CD14-positive monocyte (primary cell): ENCODE data around the gene CAMTA1. TPM values are rescaled to one million over a fixed set of nuclear protein-coding genes. Genes with fewer than 3 reads are reported as not detected.
A peak's percentile ranks its signal among the peaks of the same experiment; 100 is the strongest.

Experiments used
- DNase-seq, 3 donors: peaks; one replicate each; pipeline ENCODE4 v3.0.0-alpha.2; 2011 to 2022
- H2AFZ ChIP-seq: 2 replicates; pipeline ENCODE4 v1.6.0; 2012; ENCODE audit warnings: mild to moderate bottlenecking, low read depth, low read length, inconsistent platforms; ENCODE audit not compliant: insufficient read depth, poor library complexity, severe bottlenecking
- H3K27ac ChIP-seq, 2 donors: 1 replicate in 1 of 2; 2 replicates in 1 of 2; pipeline ENCODE4 v1.5.1; 2012 to 2013; ENCODE audit warnings: low read length in 2 of 2, control low read depth in 1 of 2, inconsistent platforms in 1 of 2, low read depth in 1 of 2, mild to moderate bottlenecking in 1 of 2
- H3K27me3 ChIP-seq, 2 donors: one replicate each; pipeline versions ENCODE4 v1.6.0 to v1.6.1; 2011 to 2013; ENCODE audit warnings: low read length in 2 of 2; ENCODE audit not compliant: control insufficient read depth in 2 of 2, insufficient read depth in 2 of 2
- H3K36me3 ChIP-seq, 2 donors: replicated peaks in 1 of 2; 1 replicate in 1 of 2; 2 replicates in 1 of 2; pipeline versions ENCODE4 v1.5.1 to v1.6.1; 2012 to 2013; ENCODE audit warnings: low read length in 2 of 2, control low read depth in 1 of 2, inconsistent platforms in 1 of 2, mild to moderate bottlenecking in 1 of 2; ENCODE audit not compliant: insufficient read depth in 2 of 2, control insufficient read depth in 1 of 2
- H3K4me1 ChIP-seq, 2 donors: 1 replicate in 1 of 2; 2 replicates in 1 of 2; pipeline versions ENCODE4 v1.5.1 to v1.6.1; 2012 to 2013; ENCODE audit warnings: low read length in 2 of 2, control low read depth in 1 of 2, inconsistent platforms in 1 of 2, mild to moderate bottlenecking in 1 of 2, moderate library complexity in 1 of 2; ENCODE audit not compliant: insufficient read depth in 2 of 2, control insufficient read depth in 1 of 2
- H3K4me2 ChIP-seq: replicated peaks from 2 replicates; pipeline ENCODE3; 2012; ENCODE audit warnings: low read length, moderate library complexity, mild to moderate bottlenecking; ENCODE audit not compliant: poor library complexity, severe bottlenecking; ENCODE audit errors: extremely low read depth
- H3K4me3 ChIP-seq, 3 experiments: fragments of 200-600 bp in 1 of 3; sonication (generic) in 1 of 3; replicated peaks in 1 of 3; 1 replicate in 2 of 3; 2 replicates in 1 of 3; pipeline ENCODE4 v1.5.1; 2011 to 2013; ENCODE audit warnings: low read length in 3 of 3, mild to moderate bottlenecking in 3 of 3, control low read depth in 2 of 3, low read depth in 2 of 3, inconsistent platforms in 1 of 3, moderate library complexity in 1 of 3
- H3K79me2 ChIP-seq: 2 replicates; pipeline ENCODE4 v1.6.0; 2012; ENCODE audit warnings: mild to moderate bottlenecking, control low read depth, inconsistent platforms, low read length, moderate library complexity; ENCODE audit not compliant: insufficient read depth
- H3K9ac ChIP-seq: 2 replicates; pipeline ENCODE4 v1.6.0; 2017; ENCODE audit warnings: low read length, mild to moderate bottlenecking; ENCODE audit not compliant: insufficient read depth, poor library complexity, severe bottlenecking
- H3K9me3 ChIP-seq, 2 donors: replicated peaks in 1 of 2; 1 replicate in 1 of 2; 2 replicates in 1 of 2; pipeline versions ENCODE4 v1.5.1 to v1.6.1; 2012 to 2013; ENCODE audit warnings: low read length in 2 of 2, control low read depth in 1 of 2; ENCODE audit not compliant: control insufficient read depth in 1 of 2, insufficient read depth in 1 of 2
- H4K20me1 ChIP-seq: 2 replicates; pipeline ENCODE4 v1.6.0; 2012; ENCODE audit warnings: mild to moderate bottlenecking, low read length, control low read depth, moderate library complexity; ENCODE audit not compliant: insufficient read depth
- H3K27ac Mint-ChIP-seq, 7 donors: one replicate each; pipeline ENCODE4 v1.8.0; 2020; ENCODE audit warnings: mild to moderate bottlenecking in 7 of 7, mixed read lengths in 7 of 7, moderate library complexity in 6 of 7, inconsistent platforms in 2 of 7
- H3K27me3 Mint-ChIP-seq, 3 donors: one replicate each; pipeline ENCODE4 v1.8.0; 2021 to 2022; ENCODE audit warnings: low read depth in 3 of 3, mild to moderate bottlenecking in 3 of 3, mixed read lengths in 3 of 3, moderate library complexity in 3 of 3, inconsistent platforms in 1 of 3
- H3K36me3 Mint-ChIP-seq, 2 donors: one replicate each; pipeline ENCODE4 v1.8.0; 2020; ENCODE audit warnings: mixed read lengths in 2 of 2, inconsistent platforms in 1 of 2, mild to moderate bottlenecking in 1 of 2
- H3K4me1 Mint-ChIP-seq: one replicate; pipeline ENCODE4 v1.8.0; 2020; ENCODE audit warnings: mild to moderate bottlenecking, mixed read lengths
- H3K4me3 Mint-ChIP-seq, 2 donors: one replicate each; pipeline ENCODE4 v1.8.0; 2020; ENCODE audit warnings: mild to moderate bottlenecking in 2 of 2, mixed read lengths in 2 of 2, moderate library complexity in 1 of 2
- H3K9me3 Mint-ChIP-seq, 7 donors: one replicate each; pipeline ENCODE4 v1.8.0; 2020 to 2022; ENCODE audit warnings: mixed read lengths in 7 of 7, mild to moderate bottlenecking in 6 of 7, moderate library complexity in 6 of 7, inconsistent platforms in 2 of 7
- WGBS: methylation state at CpG from one replicate; pipeline ENCODE4 v1.1.5; 2013; ENCODE audit warnings: missing lambda C conversion rate; ENCODE audit not compliant: insufficient coverage; 5-methylcytosine and 5-hydroxymethylcytosine counted together
- intact Hi-C, 2 donors: fragments of 100-400 bp; cut with micrococcal nuclease; formaldehyde crosslinking; loops; one replicate each; pipeline versions ENCODE4 v1.15.0 to v1.15.1; 2023
- polyA plus RNA-seq, 3 donors: library from polyadenylated mRNA; depleted of rRNA in 1 of 3; unstranded in 2 of 3; stranded (reverse) in 1 of 3; fragments of 300-500 nt in 2 of 3; fragments of >200 nt in 1 of 3; fragmentation: Illumina TruSeq in 2 of 3; gene quantifications; 1 replicate in 2 of 3; 2 replicates in 1 of 3; pipeline ENCODE4 v1.2.3, GENCODE V29; 2012 to 2021
- TF ChIP-seq, protein P1 (sequence below): fragments of 200-600 bp; IDR thresholded peaks from one replicate; pipeline ENCODE4 v1.8.0; 2022; ENCODE audit warnings: antibody characterized with exemption, mild to moderate bottlenecking

Gene CAMTA1
- polyA plus RNA-seq, 3 donors = 52.0 to 89.6 (median 78.3) TPM

DNA sequence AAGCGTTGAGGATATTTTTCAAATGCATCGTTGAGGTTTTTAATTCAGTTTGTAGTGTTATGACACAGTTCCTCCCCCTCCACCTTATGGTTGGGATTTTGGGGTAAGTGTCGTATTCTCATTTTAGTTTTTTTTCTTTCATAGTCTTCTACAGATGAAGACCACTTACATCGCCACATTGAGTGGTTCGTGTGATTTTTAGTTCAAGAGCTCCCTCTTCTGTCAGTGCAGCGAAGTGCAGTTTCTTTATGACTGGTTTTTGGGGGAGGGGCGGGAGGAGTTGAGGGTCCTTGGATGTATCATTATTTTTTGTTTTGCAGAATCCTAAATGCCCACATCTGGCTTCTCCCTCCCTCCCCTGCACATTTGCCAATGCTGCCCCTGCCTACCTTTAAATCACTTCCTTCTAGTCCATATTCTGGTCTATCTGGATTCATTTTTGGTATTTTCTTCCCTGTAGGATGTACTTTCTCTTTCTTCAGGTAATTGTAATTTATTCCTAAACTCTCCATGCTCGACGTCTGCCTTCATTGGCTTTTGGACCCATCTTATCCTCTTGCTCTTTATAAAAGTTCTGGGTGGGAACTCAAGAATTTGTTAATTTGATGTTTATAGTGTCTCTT is 433.1 kb downstream of the CAMTA1 start:
- Histone ChIP-seq H3K27ac (no peak overlapping the region), H3K79me2 (no peaks in the 10 kb centered on the region), H4K20me1 (no peaks in the 10 kb centered on the region), H3K9me3 (no peaks in the 10 kb centered on the region), H3K9ac (no peak overlapping the region), H3K4me1 (no peaks in the 10 kb centered on the region), H3K36me3 (no peaks in the 10 kb centered on the region), H3K4me3 (no peak overlapping the region), H2AFZ (no peak overlapping the region), H3K27me3 (no peaks in the 10 kb centered on the region), H3K4me2 (no peak overlapping the region)
- no peaks in the 10 kb centered on the region for H3K36me3 Mint-ChIP-seq
- TF ChIP-seq, protein P1, sequence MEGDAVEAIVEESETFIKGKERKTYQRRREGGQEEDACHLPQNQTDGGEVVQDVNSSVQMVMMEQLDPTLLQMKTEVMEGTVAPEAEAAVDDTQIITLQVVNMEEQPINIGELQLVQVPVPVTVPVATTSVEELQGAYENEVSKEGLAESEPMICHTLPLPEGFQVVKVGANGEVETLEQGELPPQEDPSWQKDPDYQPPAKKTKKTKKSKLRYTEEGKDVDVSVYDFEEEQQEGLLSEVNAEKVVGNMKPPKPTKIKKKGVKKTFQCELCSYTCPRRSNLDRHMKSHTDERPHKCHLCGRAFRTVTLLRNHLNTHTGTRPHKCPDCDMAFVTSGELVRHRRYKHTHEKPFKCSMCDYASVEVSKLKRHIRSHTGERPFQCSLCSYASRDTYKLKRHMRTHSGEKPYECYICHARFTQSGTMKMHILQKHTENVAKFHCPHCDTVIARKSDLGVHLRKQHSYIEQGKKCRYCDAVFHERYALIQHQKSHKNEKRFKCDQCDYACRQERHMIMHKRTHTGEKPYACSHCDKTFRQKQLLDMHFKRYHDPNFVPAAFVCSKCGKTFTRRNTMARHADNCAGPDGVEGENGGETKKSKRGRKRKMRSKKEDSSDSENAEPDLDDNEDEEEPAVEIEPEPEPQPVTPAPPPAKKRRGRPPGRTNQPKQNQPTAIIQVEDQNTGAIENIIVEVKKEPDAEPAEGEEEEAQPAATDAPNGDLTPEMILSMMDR = peak; percentile 68
- no CpG with 5 or more reads among the region's 9 CpGs for WGBS
- H3K4me3 Mint-ChIP-seq = no peak overlapping the region
- intact Hi-C loops = loop anchor here (5.0 to 10.0 kb wide), 3 partner anchors 494 to 731 kb away; no protein-coding TSS in a partner anchor
- no peaks in the 10 kb centered on the region for H3K4me1 Mint-ChIP-seq
- DNase-seq = peak in 2 of 3 donors; percentile 8 to 10
- H3K27ac Mint-ChIP-seq = no peak overlapping the region
- H3K9me3 Mint-ChIP-seq = peaks cover 0 to 3% (median 0%) of the 10 kb centered on the region in 7 donors
- H3K27me3 Mint-ChIP-seq = peaks cover 0 to 2% (median 0%) of the 10 kb centered on the region in 3 donors

DNA sequence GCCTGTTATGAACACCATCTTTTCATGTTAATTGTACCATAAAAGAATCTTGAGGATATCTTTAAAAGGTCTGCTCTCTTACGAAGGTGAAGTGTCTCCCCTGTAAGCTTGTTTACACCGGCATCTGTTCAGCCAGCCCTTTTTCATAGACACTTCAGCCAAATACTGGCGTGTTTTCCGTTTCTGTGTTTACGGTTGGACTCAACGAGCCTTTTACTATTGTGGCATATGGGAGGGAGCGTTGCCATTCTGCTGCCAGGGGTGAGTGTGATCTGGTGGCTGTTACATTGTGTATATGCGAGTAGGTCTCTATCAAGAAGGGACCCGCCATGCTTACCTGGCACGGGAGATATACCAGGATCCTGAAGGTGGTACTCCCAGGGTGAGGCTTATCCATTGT is 433.8 kb downstream of the CAMTA1 start:
- WGBS = 79% methylated on average over 3 of the region's 10 CpGs
- no peaks in the 10 kb centered on the region for H3K36me3 ChIP-seq
- no peaks in the 10 kb centered on the region for H3K79me2 ChIP-seq
- peaks cover 0 to 2% (median 0%) of the 10 kb centered on the region in 3 donors for H3K27me3 Mint-ChIP-seq
- no peak overlapping the region for H3K9ac ChIP-seq
- DNase-seq = no peak
- TF ChIP-seq, protein P1 = no peak
- no peak overlapping the region for H3K4me3 Mint-ChIP-seq
- H3K27me3 ChIP-seq = no peaks in the 10 kb centered on the region
- H3K4me1 Mint-ChIP-seq = no peaks in the 10 kb centered on the region
- no peaks in the 10 kb centered on the region for H3K9me3 ChIP-seq
- no peaks in the 10 kb centered on the region for H3K4me1 ChIP-seq
- intact Hi-C loops = loop anchor here (5.0 to 10.0 kb wide), 3 partner anchors 494 to 732 kb away; no protein-coding TSS in a partner anchor
- no peak overlapping the region for H3K4me3 ChIP-seq
- no peak overlapping the region for H3K27ac Mint-ChIP-seq
- no peaks in the 10 kb centered on the region for H3K36me3 Mint-ChIP-seq
- H3K4me2 ChIP-seq = no peak overlapping the region
- no peaks in the 10 kb centered on the region for H4K20me1 ChIP-seq
- no peak overlapping the region for H2AFZ ChIP-seq
- no peak overlapping the region for H3K27ac ChIP-seq
- H3K9me3 Mint-ChIP-seq = peaks cover 0 to 3% (median 0%) of the 10 kb centered on the region in 7 donors
